ENCODE measurements around the gene BRSK2. TPM values are rescaled to one million over a fixed set of nuclear protein-coding genes. Genes with fewer than 3 reads are reported as not detected.
A peak's percentile ranks its signal among the peaks of the same experiment; 100 is the strongest.

Gene BRSK2
- total RNA-seq, 1 experiment from 2014 or later = 0.17 TPM

DNA sequence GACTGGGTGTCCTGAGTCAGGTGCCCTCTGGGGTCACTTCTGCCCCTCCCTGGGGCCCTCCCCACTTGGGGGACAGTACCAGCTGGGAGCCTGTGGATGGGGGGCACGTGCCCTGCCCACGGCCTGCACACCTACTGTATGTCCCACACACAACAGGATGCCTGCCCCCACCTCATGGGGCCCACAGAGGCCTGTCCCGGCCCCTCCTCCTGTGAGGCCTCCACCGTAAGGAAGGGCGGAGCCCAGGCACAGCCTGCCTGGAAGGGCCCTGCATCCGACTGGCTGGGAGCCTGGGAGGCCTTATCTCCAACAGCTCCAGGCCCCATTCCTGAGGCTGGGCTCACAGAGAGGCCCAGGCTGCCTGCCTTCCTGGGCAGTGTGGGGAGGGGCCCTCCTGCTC is 47.8 kb downstream of the BRSK2 start:
- peak; percentile 50 for DNase-seq (ENCODE audit: low read depth)

GRCh38 chr11:1438261-1438966 is 48.7 kb downstream of the BRSK2 start:
- no peak for DNase-seq (ENCODE audit: low read depth)

DNA sequence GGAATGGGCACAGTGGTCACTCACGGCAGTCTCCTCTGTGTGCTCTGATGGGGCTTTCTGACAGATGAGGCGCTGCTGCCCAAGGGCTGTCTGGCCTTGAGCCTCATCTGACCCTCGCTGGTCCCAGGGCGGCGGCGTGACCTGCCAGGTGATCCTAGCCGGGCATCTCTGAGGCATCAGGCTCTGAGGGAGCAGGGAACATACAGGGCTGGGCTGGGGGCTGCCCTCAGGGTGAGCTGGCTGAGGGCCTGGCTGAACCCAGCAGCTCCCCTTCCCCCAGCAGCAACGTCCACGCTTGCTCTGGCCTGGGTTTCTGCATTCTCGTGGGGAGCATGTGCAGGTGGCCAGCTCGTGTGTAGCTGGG is 49.2 kb downstream of the BRSK2 start:
- DNase-seq (ENCODE audit: low read depth) = no peak

GRCh38 chr11:1439341-1439740 is 49.6 kb downstream of the BRSK2 start:
- DNase-seq (ENCODE audit: low read depth) = no peak

DNA sequence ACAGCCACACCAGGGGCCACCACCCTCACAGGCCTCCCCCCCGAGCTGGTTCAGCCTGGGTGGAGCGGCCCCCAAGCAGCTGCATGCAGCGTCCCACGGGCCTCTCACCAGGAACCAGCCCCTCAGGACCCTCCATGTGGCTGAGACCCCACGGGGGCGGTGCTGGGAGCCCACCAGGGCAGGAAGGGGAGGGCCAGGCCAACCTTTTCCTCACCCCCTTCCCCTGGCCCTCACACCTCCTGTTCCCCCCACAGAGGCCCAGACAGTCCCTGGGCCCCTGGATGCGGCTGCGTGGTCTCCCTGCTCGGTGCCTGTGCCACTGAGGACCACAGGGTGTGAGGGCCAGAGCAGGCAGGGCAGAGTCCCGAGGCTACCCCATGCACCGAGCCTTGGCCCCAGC is 50.3 kb downstream of the BRSK2 start:
- DNase-seq (ENCODE audit: low read depth) = no peak

DNA sequence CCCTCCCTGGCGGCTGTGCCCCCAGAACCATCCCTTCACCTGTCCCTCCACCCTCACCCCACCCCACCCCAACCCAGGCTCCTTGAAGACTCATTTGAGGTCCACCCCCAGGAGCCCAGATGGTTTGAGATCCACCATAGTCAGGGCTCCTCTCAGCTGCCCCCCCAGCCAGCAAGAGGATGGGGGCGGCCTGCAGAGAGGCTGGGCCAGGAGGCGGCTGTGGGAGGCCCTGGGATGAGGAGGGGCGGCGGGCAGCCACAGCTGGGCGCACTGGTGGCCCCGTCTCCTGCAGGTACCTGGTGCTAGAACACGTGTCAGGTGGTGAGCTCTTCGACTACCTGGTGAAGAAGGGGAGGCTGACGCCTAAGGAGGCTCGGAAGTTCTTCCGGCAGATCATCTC is 50.8 kb downstream of the BRSK2 start:
- DNase-seq (ENCODE audit: low read depth) = no peak

GRCh38 chr11:1442163-1442562 is 52.4 kb downstream of the BRSK2 start:
- DNase-seq (ENCODE audit: low read depth) = peak; percentile 50

DNA sequence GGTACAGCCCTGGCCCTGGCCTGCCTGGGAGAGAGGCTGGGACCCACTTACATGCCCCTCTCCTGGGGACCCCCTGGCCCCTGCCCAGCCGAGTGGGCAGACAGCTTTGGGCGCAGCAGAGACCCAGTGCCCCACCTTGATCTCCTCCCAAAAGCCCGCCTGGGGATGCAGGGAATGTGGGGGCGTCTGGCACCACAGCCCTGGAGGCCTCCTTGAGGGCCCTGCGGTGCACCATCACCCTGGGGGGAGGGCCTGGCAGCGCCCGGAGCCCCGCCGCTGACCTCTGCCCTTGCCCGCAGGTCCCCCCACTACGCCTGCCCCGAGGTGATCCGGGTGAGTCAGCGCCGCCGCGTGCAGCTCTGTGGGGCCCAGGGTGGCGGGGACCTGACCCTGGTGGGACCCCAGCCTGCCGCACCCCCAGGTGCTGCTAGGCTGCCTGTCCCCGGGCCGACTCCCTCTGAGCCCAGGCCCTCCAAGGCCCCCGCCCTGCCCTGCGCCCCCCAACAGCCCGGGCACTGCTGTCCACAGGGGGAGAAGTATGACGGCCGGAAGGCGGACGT is 53.2 kb downstream of the BRSK2 start:
- no peak for DNase-seq (ENCODE audit: low read depth)

- no peak for DNase-seq (ENCODE audit: low read depth)
These were observed 54.0 kb downstream of the BRSK2 start for GRCh38 chr11:1443737-1444136.

DNA sequence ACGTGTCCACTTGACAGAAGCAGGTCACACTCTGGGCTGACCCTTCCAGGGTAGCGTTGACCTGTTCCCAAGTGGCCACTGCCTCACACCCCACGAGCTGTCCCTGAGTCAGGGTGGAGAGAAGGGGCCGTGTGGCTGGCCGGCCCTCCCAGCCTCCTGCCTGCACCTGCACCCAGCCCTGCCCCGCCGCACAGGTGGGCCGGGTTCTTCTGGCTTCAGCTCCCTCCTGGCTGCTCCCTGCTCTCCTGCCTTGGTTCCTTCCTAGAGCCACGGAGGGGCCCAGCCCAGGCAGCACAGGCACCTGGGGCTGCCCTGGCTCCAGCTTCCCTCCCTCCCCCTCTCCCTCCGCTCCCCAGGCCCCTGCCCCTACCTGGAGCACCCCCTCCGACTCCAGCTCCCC is 54.6 kb downstream of the BRSK2 start:
- no peak for DNase-seq (ENCODE audit: low read depth)

GRCh38 chr11:1444823-1445422 is 55.2 kb downstream of the BRSK2 start:
- DNase-seq (ENCODE audit: low read depth) = no peak

DNA sequence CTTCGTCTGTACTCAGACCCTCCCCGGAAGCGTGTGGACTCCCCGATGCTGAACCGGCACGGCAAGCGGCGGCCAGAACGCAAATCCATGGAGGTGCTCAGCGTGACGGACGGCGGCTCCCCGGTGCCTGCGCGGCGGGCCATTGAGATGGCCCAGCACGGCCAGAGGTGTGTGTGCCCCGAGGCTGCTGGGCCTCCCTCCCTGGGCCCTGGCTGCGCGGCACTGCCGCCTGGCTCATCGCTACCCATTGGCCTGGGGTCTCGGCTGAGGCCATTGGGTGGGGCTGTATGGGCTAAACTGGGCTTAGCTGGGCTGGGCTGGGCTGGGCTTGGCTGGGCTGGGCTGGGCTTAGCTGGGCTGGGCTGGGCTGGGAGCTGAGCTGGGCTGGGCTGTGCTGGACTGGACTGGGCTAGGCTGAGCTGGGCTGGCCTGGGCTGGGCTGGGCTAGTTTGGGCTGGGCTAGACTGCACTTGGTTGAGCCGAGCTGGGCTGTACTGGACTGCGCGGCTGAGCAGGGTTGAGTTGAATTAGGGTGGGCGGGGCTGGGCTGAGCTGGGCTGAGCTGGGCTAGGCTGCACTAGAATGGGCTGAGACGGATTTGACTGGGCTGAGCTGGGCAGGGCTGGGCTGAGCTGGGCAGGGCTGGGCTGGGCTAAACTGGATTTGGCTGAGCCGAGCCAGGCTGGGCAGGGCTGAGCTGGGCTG is 56.2 kb downstream of the BRSK2 start:
- DNase-seq (ENCODE audit: low read depth) = no peak

DNA sequence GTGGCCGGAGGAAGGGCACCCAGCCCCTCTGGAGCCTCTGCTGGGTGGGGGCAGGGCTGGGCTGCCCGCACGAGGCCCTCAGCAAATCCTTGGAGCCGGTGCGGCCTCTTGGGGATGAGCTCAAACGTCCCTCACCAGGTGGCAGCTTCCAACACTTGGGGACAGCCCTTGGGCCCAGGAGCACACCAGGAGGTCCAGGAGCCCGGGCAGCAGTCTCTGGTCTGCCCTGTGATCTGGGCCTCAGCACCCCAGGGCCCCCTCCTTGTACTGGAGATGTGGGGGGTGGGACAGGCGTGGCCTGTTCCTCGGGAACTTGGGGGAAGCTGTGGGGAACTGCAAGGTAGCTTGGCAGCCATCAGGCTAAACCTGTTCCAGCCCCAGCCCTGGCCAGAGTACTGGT is 56.9 kb downstream of the BRSK2 start:
- no peak for DNase-seq (ENCODE audit: low read depth)

DNA sequence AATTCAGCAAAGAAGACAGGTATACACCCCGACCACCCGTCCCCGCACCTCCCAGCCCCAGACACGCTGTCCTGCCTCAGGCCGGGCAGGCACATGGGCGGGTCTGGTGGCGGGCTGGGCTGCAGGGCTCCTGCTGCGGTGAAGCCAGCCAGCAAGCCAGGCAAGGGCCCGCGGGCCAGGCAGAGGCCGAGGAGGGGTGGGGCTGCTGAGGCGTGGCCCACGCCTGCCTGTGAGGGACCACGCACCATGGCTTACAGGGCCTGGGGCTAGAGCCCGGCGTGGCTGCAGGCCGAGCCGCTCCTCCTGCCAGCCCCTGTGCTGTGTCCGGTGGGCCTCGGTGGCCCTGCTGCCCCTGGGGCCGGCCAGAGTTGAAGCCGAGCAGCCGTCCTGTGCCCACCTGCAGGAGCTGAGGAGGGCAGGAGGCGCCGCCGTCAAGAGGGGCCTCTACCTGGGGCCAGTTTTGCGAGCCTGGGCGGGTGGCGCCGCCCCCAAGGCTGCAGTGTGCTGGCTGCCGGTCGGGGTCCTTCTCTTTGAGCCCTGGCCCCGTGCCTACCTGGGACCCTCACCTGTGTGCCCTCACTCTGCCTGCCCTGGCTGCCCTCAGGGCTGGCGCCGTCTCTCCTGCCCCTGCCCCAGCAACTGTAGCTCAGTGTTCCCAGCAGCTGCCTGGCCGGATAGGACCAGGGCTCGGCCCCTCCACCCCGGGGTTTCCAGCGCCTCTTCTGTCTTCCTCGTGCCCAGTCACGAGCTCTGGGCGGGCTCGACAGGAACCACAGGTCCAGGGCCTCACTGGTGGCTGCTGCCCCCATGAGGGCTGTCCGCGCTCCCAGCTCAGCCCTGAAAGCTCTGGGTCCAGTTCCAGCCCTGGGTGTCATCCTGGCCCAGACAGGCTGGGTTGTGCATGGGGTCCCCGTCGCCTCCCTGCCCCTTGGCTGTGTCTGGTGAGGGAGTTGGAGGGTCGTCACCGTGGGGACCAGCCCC is 58.4 kb downstream of the BRSK2 start:
- DNase-seq (ENCODE audit: low read depth) = peak; percentile 27

DNA sequence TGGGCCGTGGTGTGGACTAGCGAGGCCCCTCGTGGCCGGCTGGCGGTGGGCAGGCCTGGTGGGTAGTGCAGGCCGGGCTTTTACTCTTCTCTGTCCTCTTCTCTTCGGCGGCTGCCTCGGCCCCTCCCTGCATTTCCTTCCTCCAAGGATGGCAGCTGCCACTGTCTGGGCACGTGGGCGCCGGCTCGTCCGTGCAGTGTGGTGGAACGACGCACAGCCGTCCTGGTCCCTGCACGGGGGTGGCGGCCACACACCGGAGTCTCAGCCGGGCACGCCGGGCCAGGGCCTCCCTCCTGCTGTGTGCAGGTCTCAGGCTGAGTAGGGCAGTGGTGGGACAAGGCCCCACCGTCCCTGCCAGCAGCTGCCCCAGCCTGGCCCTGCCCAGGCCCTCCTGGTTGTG is 59.1 kb downstream of the BRSK2 start:
- DNase-seq (ENCODE audit: low read depth) = no peak

DNA sequence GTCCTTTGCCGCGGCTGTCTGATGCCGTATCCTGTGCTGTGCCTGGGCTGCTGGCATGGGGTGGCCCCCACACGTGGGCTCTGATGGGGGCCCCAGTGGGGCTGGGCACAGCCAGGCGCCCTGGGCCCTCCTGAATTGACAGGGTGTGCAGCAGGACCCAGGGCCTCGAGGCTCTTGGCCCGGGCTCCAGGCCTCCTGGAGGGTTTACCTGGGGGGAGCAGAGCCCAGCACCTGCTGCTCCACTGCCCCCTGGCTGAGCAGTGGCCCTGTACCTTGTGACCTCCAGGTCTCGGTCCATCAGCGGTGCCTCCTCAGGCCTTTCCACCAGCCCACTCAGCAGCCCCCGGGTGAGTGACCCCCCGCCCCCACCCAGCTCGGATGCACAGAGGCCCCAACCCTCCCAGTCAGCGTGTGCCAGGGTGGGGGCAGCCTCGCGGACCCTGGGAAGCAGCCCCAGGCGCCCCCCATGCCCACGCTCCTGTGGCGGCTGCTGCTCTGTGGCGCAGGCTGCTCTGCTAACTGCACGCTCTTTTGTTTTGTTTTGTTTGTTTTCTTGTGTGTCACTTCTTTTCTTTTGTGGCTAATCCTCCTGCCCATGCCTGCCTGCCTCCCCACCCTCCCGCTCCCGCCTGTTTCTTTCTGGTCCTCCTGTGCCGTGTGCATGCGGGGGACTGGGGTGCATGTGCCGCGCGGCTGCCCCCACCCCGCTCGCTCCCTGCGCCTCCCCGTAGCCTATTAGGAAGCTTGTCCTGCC is 59.9 kb downstream of the BRSK2 start:
- no peak for DNase-seq (ENCODE audit: low read depth)

DNA sequence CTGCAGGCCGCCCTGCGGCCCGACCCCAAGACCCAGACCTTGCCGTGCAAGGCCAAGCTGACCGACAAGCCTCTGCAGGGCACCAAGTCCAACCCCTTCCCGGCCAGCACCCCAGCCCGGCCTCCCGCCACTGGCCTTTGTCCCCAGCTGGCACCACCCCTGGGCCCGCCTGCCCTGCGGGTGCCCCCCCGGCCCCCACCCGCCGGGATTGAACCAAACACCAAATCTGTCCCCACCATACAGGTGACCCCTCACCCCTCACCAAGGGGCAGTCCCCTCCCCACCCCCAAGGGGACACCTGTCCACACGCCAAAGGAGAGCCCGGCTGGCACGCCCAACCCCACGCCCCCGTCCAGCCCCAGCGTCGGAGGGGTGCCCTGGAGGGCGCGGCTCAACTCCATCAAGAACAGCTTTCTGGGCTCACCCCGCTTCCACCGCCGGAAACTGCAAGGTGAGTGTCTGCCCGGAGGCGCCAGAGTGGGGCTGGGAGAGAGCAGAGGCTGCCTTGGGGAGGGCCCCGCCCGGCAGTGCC is 60.7 kb downstream of the BRSK2 start:
- DNase-seq (ENCODE audit: low read depth) = no peak

GRCh38 chr11:1450949-1451710 is 61.4 kb downstream of the BRSK2 start:
- peak; percentile 21 for DNase-seq (ENCODE audit: low read depth)

GRCh38 chr11:1451781-1452470 is 62.2 kb downstream of the BRSK2 start:
- DNase-seq (ENCODE audit: low read depth) = peak; percentile 22
